Neural progenitor cell (in vitro differentiated cells): Measurements from ENCODE around the gene EPS8L1. TPM values are rescaled to one million over a fixed set of nuclear protein-coding genes. Genes with fewer than 3 reads are reported as not detected.

Source experiments
- DNase-seq: peaks from one replicate; pipeline ENCODE4 v3.0.0-alpha.2; 2016; ENCODE audit warnings: low spot score
- H2AFZ ChIP-seq: fragments of 200-600 bp; sonication (generic); replicated peaks from 2 replicates; pipeline ENCODE4 v1.6.1; 2016; ENCODE audit warnings: antibody characterized with exemption
- H3F3A ChIP-seq: fragments of 200-600 bp; sonication (generic); 2 replicates; pipeline ENCODE4 v1.6.1; 2016; ENCODE audit warnings: antibody characterized with exemption, low read depth
- H3K27ac ChIP-seq: fragments of 200-600 bp; sonication (generic); 2 replicates; pipeline ENCODE4 v1.5.1; 2016; ENCODE audit warnings: mild to moderate bottlenecking
- H3K27me3 ChIP-seq: fragments of 200-600 bp; sonication (generic); 2 replicates; pipeline ENCODE4 v1.6.1; 2016; ENCODE audit warnings: mild to moderate bottlenecking, moderate library complexity
- H3K36me3 ChIP-seq: fragments of 200-600 bp; sonication (generic); 2 replicates; pipeline ENCODE4 v1.5.1; 2016
- H3K4me1 ChIP-seq: fragments of 200-600 bp; sonication (generic); 2 replicates; pipeline ENCODE4 v1.6.1; 2016; ENCODE audit warnings: mixed run types
- H3K4me2 ChIP-seq: fragments of 200-600 bp; sonication (generic); 2 replicates; pipeline ENCODE4 v1.6.1; 2016
- H3K4me3 ChIP-seq: fragments of 200-600 bp; sonication (generic); 2 replicates; pipeline ENCODE4 v1.5.1; 2016
- H3K79me2 ChIP-seq: fragments of 200-600 bp; sonication (generic); 2 replicates; pipeline ENCODE4 v1.6.1; 2016; ENCODE audit warnings: low read depth
- H3K9ac ChIP-seq: fragments of 200-600 bp; sonication (generic); 2 replicates; pipeline ENCODE4 v1.6.1; 2016
- H3K9me3 ChIP-seq: fragments of 200-600 bp; sonication (generic); 2 replicates; pipeline ENCODE4 v1.5.1; 2016; ENCODE audit warnings: low read depth
- H4K20me1 ChIP-seq: fragments of 200-600 bp; sonication (generic); 2 replicates; pipeline ENCODE4 v1.6.1; 2016; ENCODE audit warnings: low read depth
- H3K27ac Mint-ChIP-seq: 3 replicates; pipeline ENCODE4 v1.8.0; 2021; ENCODE audit warnings: mixed read lengths
- H3K27me3 Mint-ChIP-seq: 2 replicates; pipeline ENCODE4 v1.8.0; 2022; ENCODE audit warnings: low read depth, mild to moderate bottlenecking, inconsistent platforms, moderate library complexity, mixed read lengths; ENCODE audit not compliant: insufficient read depth
- H3K36me3 Mint-ChIP-seq: 3 replicates; pipeline ENCODE4 v1.8.0; 2021; ENCODE audit warnings: mixed read lengths
- H3K4me1 Mint-ChIP-seq: 3 replicates; pipeline ENCODE4 v1.8.0; 2021; ENCODE audit warnings: mixed read lengths
- H3K4me3 Mint-ChIP-seq: 3 replicates; pipeline ENCODE4 v1.8.0; 2021; ENCODE audit warnings: mild to moderate bottlenecking, moderate library complexity, mixed read lengths
- H3K9me3 Mint-ChIP-seq: 3 replicates; pipeline ENCODE4 v1.8.0; 2020; ENCODE audit warnings: mixed read lengths
- EZH2 ChIP-seq: fragments of 200-600 bp; sonication (generic); IDR thresholded peaks from 2 replicates; pipeline ENCODE4 v1.6.1; 2017; ENCODE audit warnings: antibody characterized with exemption, mild to moderate bottlenecking, moderate library complexity
- EZH2phosphoT487 ChIP-seq: fragments of 200-600 bp; sonication (generic); IDR thresholded peaks from 2 replicates; pipeline ENCODE4 v1.6.1; 2017; ENCODE audit warnings: antibody characterized with exemption
- total RNA-seq: library from RNA; depleted of rRNA; stranded (reverse); fragments of >200 nt; gene quantifications from 2 replicates; pipeline ENCODE4 v1.2.3, GENCODE V29; 2015; ENCODE audit warnings: low replicate concordance
- TF ChIP-seq, protein P1 (sequence below): fragments of 200-600 bp; sonication (generic); IDR thresholded peaks from 2 replicates; pipeline ENCODE4 v1.5.1; 2017; ENCODE audit warnings: antibody characterized with exemption, mild to moderate bottlenecking

The EPS8L1 gene
- total RNA-seq, 1 donor from 2014 or later: 7.0 TPM

DNA sequence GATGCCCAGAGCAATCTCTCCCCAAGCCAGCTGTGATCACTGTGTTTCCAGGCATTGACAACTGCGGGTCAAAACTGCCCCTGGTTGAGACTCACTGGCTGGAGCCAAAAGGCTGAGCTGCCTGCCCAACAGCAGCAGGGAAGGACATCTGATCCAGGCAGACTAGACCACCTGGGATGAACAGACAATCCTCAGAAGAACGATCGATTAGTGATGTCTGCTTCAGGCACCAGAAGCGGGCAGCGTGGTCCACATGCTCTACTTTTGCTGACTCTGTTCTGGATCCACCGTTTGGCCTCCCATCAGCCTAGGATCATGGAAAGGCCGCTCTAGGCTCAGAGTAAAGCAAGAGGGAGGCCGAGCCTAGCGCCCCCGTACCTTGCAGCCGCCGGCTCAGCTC is 27.7 kb upstream of the EPS8L1 start:
- Histone ChIP-seq H3K27ac (no peak overlapping the region), H2AFZ (no peak overlapping the region), H3K9me3 (no peaks in the 10 kb centered on the region), H3K4me1 (no peaks in the 10 kb centered on the region), H3K9ac (no peak overlapping the region), H3F3A (no peaks in the 10 kb centered on the region), H3K4me3 (no peak overlapping the region), H4K20me1 (no peaks in the 10 kb centered on the region), H3K27me3 (no peaks in the 10 kb centered on the region), H3K36me3 (no peaks in the 10 kb centered on the region), H3K79me2 (no peaks in the 10 kb centered on the region), H3K4me2 (no peak overlapping the region)
- H3K4me1 Mint-ChIP-seq: no peaks in the 10 kb centered on the region
- peaks cover 13% of the 10 kb centered on the region for H3K36me3 Mint-ChIP-seq
- no peak overlapping the region for H3K27ac Mint-ChIP-seq
- peaks cover 4% of the 10 kb centered on the region for H3K27me3 Mint-ChIP-seq
- no peak overlapping the region for H3K4me3 Mint-ChIP-seq
- H3K9me3 Mint-ChIP-seq: no peaks in the 10 kb centered on the region
- DNase-seq: no peak
- TF ChIP-seq EZH2 (no peak), EZH2phosphoT487 (no peak)
- TF ChIP-seq, protein P1, sequence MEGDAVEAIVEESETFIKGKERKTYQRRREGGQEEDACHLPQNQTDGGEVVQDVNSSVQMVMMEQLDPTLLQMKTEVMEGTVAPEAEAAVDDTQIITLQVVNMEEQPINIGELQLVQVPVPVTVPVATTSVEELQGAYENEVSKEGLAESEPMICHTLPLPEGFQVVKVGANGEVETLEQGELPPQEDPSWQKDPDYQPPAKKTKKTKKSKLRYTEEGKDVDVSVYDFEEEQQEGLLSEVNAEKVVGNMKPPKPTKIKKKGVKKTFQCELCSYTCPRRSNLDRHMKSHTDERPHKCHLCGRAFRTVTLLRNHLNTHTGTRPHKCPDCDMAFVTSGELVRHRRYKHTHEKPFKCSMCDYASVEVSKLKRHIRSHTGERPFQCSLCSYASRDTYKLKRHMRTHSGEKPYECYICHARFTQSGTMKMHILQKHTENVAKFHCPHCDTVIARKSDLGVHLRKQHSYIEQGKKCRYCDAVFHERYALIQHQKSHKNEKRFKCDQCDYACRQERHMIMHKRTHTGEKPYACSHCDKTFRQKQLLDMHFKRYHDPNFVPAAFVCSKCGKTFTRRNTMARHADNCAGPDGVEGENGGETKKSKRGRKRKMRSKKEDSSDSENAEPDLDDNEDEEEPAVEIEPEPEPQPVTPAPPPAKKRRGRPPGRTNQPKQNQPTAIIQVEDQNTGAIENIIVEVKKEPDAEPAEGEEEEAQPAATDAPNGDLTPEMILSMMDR: no peak

GRCh38 chr19:55048446-55048845 is 27.2 kb upstream of the EPS8L1 start:
- no peaks in the 10 kb centered on the region for H3K36me3 ChIP-seq
- H3K4me3 Mint-ChIP-seq: no peak overlapping the region

GRCh38 chr19:55050749-55051532 is 24.7 kb upstream of the EPS8L1 start:
- H3K4me3 ChIP-seq: no peak overlapping the region
- no peak overlapping the region for H3K4me3 Mint-ChIP-seq
- no peak for DNase-seq
- H3K36me3 ChIP-seq: no peaks in the 10 kb centered on the region
- no peaks in the 10 kb centered on the region for H3K9me3 Mint-ChIP-seq
- no peaks in the 10 kb centered on the region for H3K4me1 Mint-ChIP-seq
- H3K27ac ChIP-seq: no peak overlapping the region
- TF ChIP-seq EZH2phosphoT487 (no peak), EZH2 (no peak)
- TF ChIP-seq, protein P1: no peak
- no peaks in the 10 kb centered on the region for H3K27me3 ChIP-seq
- no peak overlapping the region for H2AFZ ChIP-seq
- no peaks in the 10 kb centered on the region for H3F3A ChIP-seq
- no peaks in the 10 kb centered on the region for H3K4me1 ChIP-seq
- peaks cover 2% of the 10 kb centered on the region for H3K27me3 Mint-ChIP-seq
- H3K9ac ChIP-seq: no peak overlapping the region
- H3K79me2 ChIP-seq: no peaks in the 10 kb centered on the region
- peaks cover 15% of the 10 kb centered on the region for H3K36me3 Mint-ChIP-seq
- no peaks in the 10 kb centered on the region for H3K9me3 ChIP-seq
- H3K27ac Mint-ChIP-seq: no peak overlapping the region
- H3K4me2 ChIP-seq: no peak overlapping the region
- H4K20me1 ChIP-seq: no peaks in the 10 kb centered on the region

More at GRCh38 chr19:55048446-55048845, 27.2 kb upstream of the EPS8L1 start:
- H3K36me3 Mint-ChIP-seq: peaks cover 15% of the 10 kb centered on the region
- Histone ChIP-seq H3K4me3 (no peak overlapping the region), H3K9ac (no peak overlapping the region), H3K27me3 (no peaks in the 10 kb centered on the region), H2AFZ (no peak overlapping the region), H3K79me2 (no peaks in the 10 kb centered on the region), H3K9me3 (no peaks in the 10 kb centered on the region), H3K27ac (no peak overlapping the region), H3F3A (no peaks in the 10 kb centered on the region), H3K4me2 (no peak overlapping the region), H3K4me1 (no peaks in the 10 kb centered on the region), H4K20me1 (no peaks in the 10 kb centered on the region)
- H3K9me3 Mint-ChIP-seq: no peaks in the 10 kb centered on the region
- DNase-seq: no peak
- no peak for TF ChIP-seq EZH2phosphoT487
- TF ChIP-seq, protein P1: no peak
- no peak for TF ChIP-seq EZH2
- no peak overlapping the region for H3K27ac Mint-ChIP-seq
- H3K4me1 Mint-ChIP-seq: no peaks in the 10 kb centered on the region
- peaks cover 4% of the 10 kb centered on the region for H3K27me3 Mint-ChIP-seq
